LoVo (cell line): Measurements from ENCODE around the gene DELE1.

Experiments
- DNase-seq: peaks from one replicate; pipeline ENCODE4 v3.0.0-alpha.2; 2016; ENCODE audit warnings: low spot score

Gene DELE1

GRCh38 chr5:141926434-141926833, 2.8 kb downstream of the DELE1 start:
- DNase-seq, result no peak

GRCh38 chr5:141928051-141928450, 4.4 kb downstream of the DELE1 start:
- no peak for DNase-seq

- no peak for DNase-seq
These were observed 5.9 kb downstream of the DELE1 start for GRCh38 chr5:141929398-141930058.

GRCh38 chr5:141931694-141932093, 8.0 kb downstream of the DELE1 start:
- no peak for DNase-seq

GRCh38 chr5:141933151-141933550, 9.5 kb downstream of the DELE1 start:
- no peak for DNase-seq

GRCh38 chr5:141934099-141934844, 10.6 kb downstream of the DELE1 start:
- DNase-seq, result no peak

- no peak for DNase-seq
These were observed 11.9 kb downstream of the DELE1 start for GRCh38 chr5:141935538-141935937.

- no peak for DNase-seq
These were observed 17.1 kb downstream of the DELE1 start for GRCh38 chr5:141940695-141941271.

- DNase-seq, result no peak
These were observed 17.6 kb downstream of the DELE1 start for GRCh38 chr5:141941307-141941706.

GRCh38 chr5:141941779-141942178, 18.1 kb downstream of the DELE1 start:
- no peak for DNase-seq

GRCh38 chr5:141942185-141942857, 18.6 kb downstream of the DELE1 start:
- no peak for DNase-seq

- no peak for DNase-seq
These were observed 20.4 kb downstream of the DELE1 start for GRCh38 chr5:141944076-141944475.

- no peak for DNase-seq
These were observed 21.9 kb downstream of the DELE1 start for GRCh38 chr5:141945511-141946051.

- no peak for DNase-seq
These were observed 23.6 kb downstream of the DELE1 start for GRCh38 chr5:141947316-141947715.

- DNase-seq, result no peak
These were observed 25.1 kb downstream of the DELE1 start for GRCh38 chr5:141948812-141949211.

- no peak for DNase-seq
These were observed 25.8 kb downstream of the DELE1 start for GRCh38 chr5:141949511-141949910.

- no peak for DNase-seq
These were observed 26.7 kb downstream of the DELE1 start for GRCh38 chr5:141950207-141951005.

- no peak for DNase-seq
These were observed 27.7 kb downstream of the DELE1 start for GRCh38 chr5:141951332-141951781.

- no peak for DNase-seq
These were observed 28.3 kb downstream of the DELE1 start for GRCh38 chr5:141952020-141952419.

GRCh38 chr5:141954194-141954593, 30.5 kb downstream of the DELE1 start:
- no peak for DNase-seq

- no peak for DNase-seq
These were observed 33.8 kb downstream of the DELE1 start for GRCh38 chr5:141957367-141957996.
